SK-N-SH treated with all-trans-retinoic acid at 6 μM for 48 hours (cell line): Measurements from ENCODE around the gene LAMA1.
"Not testable (repeated sequence)": the region's sequence is repeated elsewhere in the genome, so short reads cannot be mapped to it uniquely, and the experiment has no call there.

Source experiments
- ATAC-seq: fragments of 200-7000 bp; cut with Tn5 transposase; 3 replicates; pipeline ENCODE4 v1.9.1; 2020; ENCODE audit warnings: mild to moderate bottlenecking, moderate library complexity
- ARNTL ChIP-seq: fragments of 450-650 bp; formaldehyde crosslinking; IDR thresholded peaks from 2 replicates; pipeline ENCODE4 v1.5.0; 2020; ENCODE audit warnings: low read depth, mild to moderate bottlenecking, moderate library complexity, borderline replicate concordance
- BACH2 ChIP-seq: fragments of 250-450 bp; sonication (Bioruptor Pico); IDR thresholded peaks from 2 replicates; pipeline ENCODE4 v1.9.0; 2021; ENCODE audit warnings: mild to moderate bottlenecking, borderline replicate concordance
- CREB5 ChIP-seq: fragments of 250-450 bp; sonication (Bioruptor Pico); IDR thresholded peaks from 2 replicates; pipeline ENCODE4 v1.5.1; 2020; ENCODE audit warnings: low read depth, mild to moderate bottlenecking, moderate library complexity
- CSDC2 ChIP-seq: fragments of 250-450 bp; sonication (Bioruptor Pico); IDR thresholded peaks from 2 replicates; pipeline ENCODE4 v1.5.0; 2020; ENCODE audit warnings: mild to moderate bottlenecking, moderate library complexity
- ESRRG ChIP-seq: fragments of 250-450 bp; sonication (Bioruptor Pico); IDR thresholded peaks from 2 replicates; pipeline ENCODE4 v1.6.1; 2021; ENCODE audit warnings: mild to moderate bottlenecking
- GLIS3 ChIP-seq: fragments of 250-450 bp; sonication (Bioruptor Pico); IDR thresholded peaks from 2 replicates; pipeline ENCODE4 v1.5.0; 2020; ENCODE audit warnings: mild to moderate bottlenecking, moderate library complexity
- ISL1 ChIP-seq: fragments of 250-450 bp; sonication (Bioruptor Pico); IDR thresholded peaks from 2 replicates; pipeline ENCODE4 v2.1.2; 2022; ENCODE audit warnings: mild to moderate bottlenecking, moderate library complexity
- OSR1 ChIP-seq: fragments of 250-450 bp; sonication (Bioruptor Pico); IDR thresholded peaks from 2 replicates; pipeline ENCODE4 v1.8.0; 2022; ENCODE audit warnings: moderate library complexity, mild to moderate bottlenecking, inconsistent platforms
- PATZ1 ChIP-seq: fragments of 250-450 bp; sonication (Bioruptor Pico); IDR thresholded peaks from 2 replicates; pipeline ENCODE4 v1.8.0; 2020; ENCODE audit warnings: mild to moderate bottlenecking, moderate library complexity, borderline replicate concordance
- POU6F1 ChIP-seq: fragments of 250-450 bp; sonication (Bioruptor Pico); IDR thresholded peaks from 2 replicates; pipeline ENCODE4 v1.8.0; 2021; ENCODE audit warnings: low read depth, mild to moderate bottlenecking, moderate library complexity, borderline replicate concordance
- PPARA ChIP-seq: fragments of 250-450 bp; sonication (Bioruptor Pico); IDR thresholded peaks from 2 replicates; pipeline ENCODE4 v1.5.0; 2020; ENCODE audit warnings: mild to moderate bottlenecking, borderline replicate concordance
- SNAI2 ChIP-seq: fragments of 250-450 bp; sonication (Bioruptor Pico); IDR thresholded peaks from 2 replicates; pipeline ENCODE4 v1.5.0; 2020; ENCODE audit warnings: mild to moderate bottlenecking, moderate library complexity
- TCF4 ChIP-seq: fragments of 250-450 bp; sonication (Bioruptor Pico); IDR thresholded peaks from 2 replicates; pipeline ENCODE4 v1.8.0; 2021; ENCODE audit warnings: mild to moderate bottlenecking, moderate library complexity, borderline replicate concordance
- TOX ChIP-seq: fragments of 250-450 bp; sonication (Bioruptor Pico); IDR thresholded peaks from 2 replicates; pipeline ENCODE4 v1.8.0; 2021; ENCODE audit warnings: mild to moderate bottlenecking, moderate library complexity, borderline replicate concordance
- TSHZ2 ChIP-seq: fragments of 250-450 bp; sonication (Bioruptor Pico); IDR thresholded peaks from 2 replicates; pipeline ENCODE4 v1.5.0; 2020; ENCODE audit warnings: mild to moderate bottlenecking, moderate library complexity
- ZC3H10 ChIP-seq: fragments of 250-450 bp; sonication (Bioruptor Pico); IDR thresholded peaks from 2 replicates; pipeline ENCODE4 v1.5.1; 2021; ENCODE audit warnings: mild to moderate bottlenecking, moderate library complexity
- ZFP30 ChIP-seq: fragments of 450-650 bp; formaldehyde crosslinking; IDR thresholded peaks from 2 replicates; pipeline ENCODE4 v1.5.0; 2022; ENCODE audit warnings: mild to moderate bottlenecking, moderate library complexity
- ZNF565 ChIP-seq: fragments of 450-650 bp; formaldehyde crosslinking; conservative IDR thresholded peaks from 2 replicates; pipeline ENCODE4 v1.5.0; 2020; ENCODE audit warnings: low read depth, mild to moderate bottlenecking, moderate library complexity
- ZNF70 ChIP-seq: fragments of 450-650 bp; formaldehyde crosslinking; IDR thresholded peaks from 2 replicates; pipeline ENCODE4 v1.5.0; 2020; ENCODE audit warnings: mild to moderate bottlenecking, moderate library complexity

Gene LAMA1

GRCh38 chr18:7152440-7152839 is 34.8 kb upstream of the LAMA1 start:
- no peak for ATAC-seq
- TF ChIP-seq TCF4 (CRISPR knock-in tag), result no peak
- TF ChIP-seq CSDC2 (CRISPR knock-in tag), result no peak
- no peak for TF ChIP-seq OSR1 (CRISPR knock-in tag)
- no peak for TF ChIP-seq GLIS3 (CRISPR knock-in tag)

- no peak for ATAC-seq
- TF ChIP-seq ESRRG (CRISPR knock-in tag) (no peak), TCF4 (CRISPR knock-in tag) (no peak), ZFP30 (CRISPR knock-in tag) (no peak), SNAI2 (CRISPR knock-in tag) (no peak), GLIS3 (CRISPR knock-in tag) (no peak), ZC3H10 (CRISPR knock-in tag) (no peak), TSHZ2 (CRISPR knock-in tag) (no peak), PATZ1 (no peak), CSDC2 (CRISPR knock-in tag) (no peak), TOX (CRISPR knock-in tag) (no peak), ZNF565 (CRISPR knock-in tag) (no peak), PPARA (CRISPR knock-in tag) (no peak), ARNTL (CRISPR knock-in tag) (no peak), POU6F1 (CRISPR knock-in tag) (no peak), ISL1 (CRISPR knock-in tag) (no peak)
These were observed 29.8 kb upstream of the LAMA1 start for GRCh38 chr18:7147399-7147798.

GRCh38 chr18:7146067-7146466 is 28.5 kb upstream of the LAMA1 start:
- no peak for TF ChIP-seq TOX (CRISPR knock-in tag)
- TF ChIP-seq GLIS3 (CRISPR knock-in tag), result no peak
- TF ChIP-seq ZNF70 (CRISPR knock-in tag), result no peak
- no peak for TF ChIP-seq ZNF565 (CRISPR knock-in tag)
- no peak for TF ChIP-seq CREB5 (CRISPR knock-in tag)
- no peak for TF ChIP-seq BACH2 (CRISPR knock-in tag)
- no peak for TF ChIP-seq OSR1 (CRISPR knock-in tag)
- ATAC-seq, result no peak

- ATAC-seq, result not testable (repeated sequence)
These were observed 27.3 kb upstream of the LAMA1 start for GRCh38 chr18:7144921-7145320.

- ATAC-seq, result no peak
- TF ChIP-seq CREB5 (CRISPR knock-in tag), result no peak
These were observed 23.7 kb upstream of the LAMA1 start for GRCh38 chr18:7141287-7141686.
